ENCODE data around the gene UGT1A3.

DNA sequence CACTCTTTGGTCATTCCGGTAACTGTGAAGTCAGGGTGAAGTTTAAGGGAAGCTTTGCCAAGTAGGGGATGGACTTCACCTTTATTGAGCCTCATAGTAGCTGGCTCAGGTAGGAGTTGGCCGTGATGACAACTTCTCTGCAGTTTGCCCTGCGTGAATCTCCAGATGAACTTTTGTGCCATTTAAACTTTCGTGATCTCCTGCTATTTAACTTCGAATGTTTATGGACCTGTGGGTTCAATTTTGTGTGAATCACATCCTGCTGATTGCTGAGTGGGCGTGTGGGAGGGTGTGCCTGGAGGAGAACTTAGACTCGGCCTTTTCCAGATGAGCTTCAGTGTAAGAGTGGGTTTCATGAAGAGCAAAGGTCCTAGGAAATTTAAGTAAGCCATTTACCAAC lies 35.4 kb downstream of the UGT1A3 start:
- TF ChIP-seq, protein P1, sequence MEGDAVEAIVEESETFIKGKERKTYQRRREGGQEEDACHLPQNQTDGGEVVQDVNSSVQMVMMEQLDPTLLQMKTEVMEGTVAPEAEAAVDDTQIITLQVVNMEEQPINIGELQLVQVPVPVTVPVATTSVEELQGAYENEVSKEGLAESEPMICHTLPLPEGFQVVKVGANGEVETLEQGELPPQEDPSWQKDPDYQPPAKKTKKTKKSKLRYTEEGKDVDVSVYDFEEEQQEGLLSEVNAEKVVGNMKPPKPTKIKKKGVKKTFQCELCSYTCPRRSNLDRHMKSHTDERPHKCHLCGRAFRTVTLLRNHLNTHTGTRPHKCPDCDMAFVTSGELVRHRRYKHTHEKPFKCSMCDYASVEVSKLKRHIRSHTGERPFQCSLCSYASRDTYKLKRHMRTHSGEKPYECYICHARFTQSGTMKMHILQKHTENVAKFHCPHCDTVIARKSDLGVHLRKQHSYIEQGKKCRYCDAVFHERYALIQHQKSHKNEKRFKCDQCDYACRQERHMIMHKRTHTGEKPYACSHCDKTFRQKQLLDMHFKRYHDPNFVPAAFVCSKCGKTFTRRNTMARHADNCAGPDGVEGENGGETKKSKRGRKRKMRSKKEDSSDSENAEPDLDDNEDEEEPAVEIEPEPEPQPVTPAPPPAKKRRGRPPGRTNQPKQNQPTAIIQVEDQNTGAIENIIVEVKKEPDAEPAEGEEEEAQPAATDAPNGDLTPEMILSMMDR (IDR thresholded peaks at IDR 0.05; ENCODE audit: low read length) = no peak
- TF ChIP-seq EZH2 (optimal IDR thresholded peaks at IDR 0.05; ENCODE audit: low read depth, low read length) = no peak

Measured in MM.1S (cell line).